Stomach smooth muscle (tissue), 2 donors: ENCODE measurements around the gene FRMPD4.

Source experiments
- H3K27ac ChIP-seq: one replicate; pipeline ENCODE4 v1.7.0; 2013; ENCODE audit warnings: mild to moderate bottlenecking, low read length, inconsistent platforms
- H3K27me3 ChIP-seq, 2 donors: one replicate each; pipeline ENCODE4 v1.7.0; 2013; ENCODE audit warnings: low read length in 2 of 2; ENCODE audit not compliant: insufficient read depth in 2 of 2, control insufficient read depth in 1 of 2
- H3K36me3 ChIP-seq, 2 donors: one replicate each; pipeline ENCODE4 v1.7.0; 2013; ENCODE audit warnings: low read length in 2 of 2; ENCODE audit not compliant: control insufficient read depth in 2 of 2, insufficient read depth in 2 of 2
- H3K4me1 ChIP-seq: one replicate; pipeline ENCODE4 v1.7.0; 2013; ENCODE audit warnings: low read length; ENCODE audit not compliant: control insufficient read depth, insufficient read depth
- H3K4me3 ChIP-seq, 2 donors: one replicate each; pipeline ENCODE4 v1.7.0; 2013; ENCODE audit warnings: low read length in 2 of 2
- H3K9ac ChIP-seq, 2 donors: one replicate each; pipeline ENCODE4 v1.7.0; 2013; ENCODE audit warnings: low read length in 2 of 2, mild to moderate bottlenecking in 1 of 2
- H3K9me3 ChIP-seq, 2 donors: one replicate each; pipeline ENCODE4 v1.7.0; 2013; ENCODE audit warnings: low read length in 2 of 2; ENCODE audit not compliant: control insufficient read depth in 2 of 2
- donor health status: healthy.
- donor health status: Pancreatic carcinoma.

FRMPD4 gene

DNA sequence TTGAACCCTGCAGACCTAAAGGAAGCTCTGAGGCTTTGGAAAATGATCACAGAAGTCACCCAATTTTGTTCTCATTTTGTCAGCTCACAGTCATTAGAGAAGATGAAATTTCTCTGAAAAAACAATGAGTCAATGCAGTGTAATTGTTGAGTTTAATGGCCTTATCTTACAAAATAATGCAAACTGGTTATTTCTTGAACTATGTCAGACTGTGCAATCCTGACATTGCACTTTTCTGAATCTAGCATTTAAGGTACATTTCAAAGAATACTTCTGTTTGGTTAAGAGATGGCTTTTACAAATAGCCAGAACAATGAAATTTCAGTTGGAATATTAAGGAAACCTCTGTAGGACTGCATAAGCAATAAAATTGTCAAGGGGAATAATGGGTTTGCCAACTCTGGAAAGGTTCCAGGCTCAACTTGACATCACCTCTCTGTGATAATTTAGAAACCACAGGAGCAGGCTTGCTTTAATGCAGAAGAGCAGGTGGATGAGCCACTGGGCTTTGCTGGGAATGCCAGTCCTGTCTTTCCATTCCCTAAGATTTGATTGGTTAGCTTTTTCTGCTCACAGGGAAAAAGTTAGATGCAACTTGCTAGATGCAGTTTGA lies 222.8 kb downstream of the FRMPD4 start:
- Histone ChIP-seq H3K4me3 (no peak overlapping the region), H3K27ac (no peak overlapping the region), H3K4me1 (no peaks in the 10 kb centered on the region), H3K9me3 (no peaks in the 10 kb centered on the region), H3K36me3 (no peaks in the 10 kb centered on the region), H3K9ac (no peak overlapping the region), H3K27me3 (peaks cover 0 to 5% of the 10 kb centered on the region in 2 donors)

DNA sequence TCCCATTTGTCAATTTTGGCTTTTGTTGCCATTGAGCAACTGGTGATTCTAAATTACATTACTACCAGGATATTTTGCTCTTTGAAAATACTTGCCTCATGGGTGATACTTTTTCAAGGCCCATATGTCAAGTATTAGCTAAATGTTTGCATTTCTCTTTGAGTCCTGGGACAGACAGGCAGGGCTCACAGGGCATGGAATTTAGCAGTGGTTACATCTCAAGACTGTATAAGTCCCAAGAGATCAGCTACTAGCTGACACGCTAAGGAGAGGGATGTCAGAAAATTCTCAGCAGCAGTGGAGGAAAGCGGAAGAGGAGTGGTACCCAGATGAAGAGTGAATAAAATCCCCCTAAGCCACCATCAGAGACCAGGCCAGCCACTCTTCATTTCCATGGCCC lies 224.9 kb downstream of the FRMPD4 start:
- Histone ChIP-seq H3K4me3 (no peak overlapping the region), H3K27me3 (peaks cover 0 to 8% of the 10 kb centered on the region in 2 donors), H3K4me1 (no peaks in the 10 kb centered on the region), H3K9me3 (no peaks in the 10 kb centered on the region), H3K36me3 (no peaks in the 10 kb centered on the region), H3K27ac (no peak overlapping the region), H3K9ac (no peak overlapping the region)

GRCh38 chrX:12366440-12366839 lies 228.2 kb downstream of the FRMPD4 start:
- H3K27me3 ChIP-seq: peaks cover 0 to 8% of the 10 kb centered on the region in 2 donors
- no peaks in the 10 kb centered on the region for H3K36me3 ChIP-seq
- H3K9ac ChIP-seq: no peak overlapping the region
- H3K27ac ChIP-seq: no peak overlapping the region
- H3K4me3 ChIP-seq: no peak overlapping the region
- no peaks in the 10 kb centered on the region for H3K9me3 ChIP-seq
- no peaks in the 10 kb centered on the region for H3K4me1 ChIP-seq

- H3K36me3 ChIP-seq: no peaks in the 10 kb centered on the region
- H3K27ac ChIP-seq: no peak overlapping the region
- H3K27me3 ChIP-seq: peaks cover 0 to 8% of the 10 kb centered on the region in 2 donors
- H3K9me3 ChIP-seq: no peaks in the 10 kb centered on the region
- no peaks in the 10 kb centered on the region for H3K4me1 ChIP-seq
- no peak overlapping the region for H3K4me3 ChIP-seq
- no peak overlapping the region for H3K9ac ChIP-seq
Measured at GRCh38 chrX:12367254-12367653, 229.0 kb downstream of the FRMPD4 start.

DNA sequence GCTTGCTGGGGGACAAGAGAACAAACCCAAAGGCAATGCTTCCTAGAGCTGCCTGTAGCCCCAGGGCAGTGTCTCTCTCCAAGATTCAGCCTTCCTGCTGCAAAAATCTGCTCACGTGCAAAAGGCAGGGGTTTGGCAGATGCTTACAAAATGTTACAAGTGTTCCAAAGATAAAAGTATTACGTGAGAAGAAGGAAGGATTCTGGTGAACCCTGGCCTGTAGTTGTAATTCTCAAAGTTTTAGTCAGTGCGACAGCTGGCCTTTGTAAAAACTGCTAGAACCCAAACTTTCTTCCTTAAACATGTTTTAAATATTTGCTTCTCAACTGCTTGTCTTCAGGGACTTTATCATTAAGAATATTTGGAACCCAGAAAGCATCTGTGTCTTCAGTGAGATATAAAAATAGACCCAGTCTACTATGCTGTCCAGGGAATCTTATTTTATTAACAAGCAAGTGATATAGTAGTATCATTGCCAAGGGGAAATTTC lies 232.3 kb downstream of the FRMPD4 start:
- Histone ChIP-seq H3K4me1 (no peaks in the 10 kb centered on the region), H3K9me3 (no peaks in the 10 kb centered on the region), H3K4me3 (no peak overlapping the region), H3K36me3 (no peaks in the 10 kb centered on the region), H3K27me3 (peaks cover 0 to 5% of the 10 kb centered on the region in 2 donors), H3K9ac (no peak overlapping the region), H3K27ac (no peak overlapping the region)

GRCh38 chrX:12372111-12372510 lies 233.8 kb downstream of the FRMPD4 start:
- Histone ChIP-seq H3K27me3 (peaks cover 0 to 5% of the 10 kb centered on the region in 2 donors), H3K9ac (no peak overlapping the region), H3K9me3 (no peaks in the 10 kb centered on the region), H3K4me1 (no peaks in the 10 kb centered on the region), H3K4me3 (no peak overlapping the region), H3K36me3 (no peaks in the 10 kb centered on the region), H3K27ac (no peak overlapping the region)

- Histone ChIP-seq H3K4me1 (no peaks in the 10 kb centered on the region), H3K27me3 (peaks cover 0 to 4% of the 10 kb centered on the region in 2 donors), H3K9ac (no peak overlapping the region), H3K27ac (no peak overlapping the region), H3K9me3 (no peaks in the 10 kb centered on the region), H3K4me3 (no peak overlapping the region), H3K36me3 (no peaks in the 10 kb centered on the region)
Measured at GRCh38 chrX:12374286-12374685, 236.0 kb downstream of the FRMPD4 start.

DNA sequence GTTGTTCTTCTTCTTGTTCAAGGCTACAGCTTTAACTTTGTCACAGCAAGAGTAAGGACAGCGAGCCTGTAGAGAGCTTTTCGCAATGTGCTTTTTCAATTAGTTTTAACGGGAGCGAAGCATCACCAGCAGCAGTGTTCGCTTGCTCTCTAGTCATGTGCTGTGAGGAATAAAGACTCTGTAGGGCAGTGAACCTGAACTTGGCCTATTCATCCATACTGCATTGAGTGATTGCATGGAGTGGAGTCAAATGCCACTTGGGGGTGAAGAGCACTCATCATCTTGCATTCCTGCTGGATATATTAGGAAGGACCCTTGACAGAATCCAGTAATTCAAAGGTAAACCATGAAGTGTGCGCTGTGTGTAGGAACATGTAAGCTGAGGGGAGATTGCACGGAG lies 240.0 kb downstream of the FRMPD4 start:
- H3K27me3 ChIP-seq: peaks cover 0 to 2% of the 10 kb centered on the region in 2 donors
- H3K4me3 ChIP-seq: no peak overlapping the region

DNA sequence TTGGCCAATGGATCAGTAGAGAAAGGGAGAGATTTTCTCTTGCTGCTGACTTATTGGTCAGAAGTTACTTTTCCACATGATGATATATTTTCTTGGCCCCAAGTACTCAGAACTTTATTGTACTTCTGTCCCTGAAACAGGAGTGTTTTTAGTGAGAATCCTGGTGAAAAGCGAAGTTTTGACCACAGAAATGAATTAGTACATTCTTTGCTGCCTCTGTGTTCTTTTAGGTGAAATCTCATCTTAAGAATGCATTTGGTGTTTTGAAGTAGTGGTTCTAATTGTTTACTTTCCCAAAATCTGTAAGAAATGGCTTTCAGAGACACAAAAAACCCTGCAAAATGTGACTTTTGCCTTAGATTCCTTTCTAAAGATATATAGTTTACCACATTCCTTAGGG lies 240.4 kb downstream of the FRMPD4 start:
- Histone ChIP-seq H3K27me3 (peaks cover 0 to 2% of the 10 kb centered on the region in 2 donors), H3K36me3 (no peaks in the 10 kb centered on the region), H3K27ac (no peak overlapping the region), H3K9ac (no peak overlapping the region), H3K9me3 (no peaks in the 10 kb centered on the region), H3K4me3 (no peak overlapping the region), H3K4me1 (no peaks in the 10 kb centered on the region)

More for the DNA sequence above, 240.0 kb downstream of the FRMPD4 start:
- no peaks in the 10 kb centered on the region for H3K36me3 ChIP-seq
- H3K27ac ChIP-seq: no peak overlapping the region
- no peaks in the 10 kb centered on the region for H3K9me3 ChIP-seq
- H3K4me1 ChIP-seq: no peaks in the 10 kb centered on the region
- H3K9ac ChIP-seq: no peak overlapping the region

- Histone ChIP-seq H3K27ac (no peak overlapping the region), H3K9ac (no peak overlapping the region), H3K36me3 (no peaks in the 10 kb centered on the region), H3K4me1 (no peaks in the 10 kb centered on the region), H3K27me3 (peaks cover 0 to 2% of the 10 kb centered on the region in 2 donors), H3K4me3 (no peak overlapping the region), H3K9me3 (no peaks in the 10 kb centered on the region)
Measured at GRCh38 chrX:12379671-12380070, 241.4 kb downstream of the FRMPD4 start.

- Histone ChIP-seq H3K36me3 (no peaks in the 10 kb centered on the region), H3K27me3 (no peaks in the 10 kb centered on the region), H3K9ac (no peak overlapping the region), H3K27ac (no peak overlapping the region), H3K4me3 (no peak overlapping the region), H3K9me3 (no peaks in the 10 kb centered on the region), H3K4me1 (no peaks in the 10 kb centered on the region)
Measured at GRCh38 chrX:12383196-12383595, 244.9 kb downstream of the FRMPD4 start.
